ENCODE data around the gene SHLD1. TPM values are rescaled to one million over a fixed set of nuclear protein-coding genes. Genes with fewer than 3 reads are reported as not detected.

Gene SHLD1
- total RNA-seq, 1 experiment from 2014 or later: 6.7 TPM

DNA sequence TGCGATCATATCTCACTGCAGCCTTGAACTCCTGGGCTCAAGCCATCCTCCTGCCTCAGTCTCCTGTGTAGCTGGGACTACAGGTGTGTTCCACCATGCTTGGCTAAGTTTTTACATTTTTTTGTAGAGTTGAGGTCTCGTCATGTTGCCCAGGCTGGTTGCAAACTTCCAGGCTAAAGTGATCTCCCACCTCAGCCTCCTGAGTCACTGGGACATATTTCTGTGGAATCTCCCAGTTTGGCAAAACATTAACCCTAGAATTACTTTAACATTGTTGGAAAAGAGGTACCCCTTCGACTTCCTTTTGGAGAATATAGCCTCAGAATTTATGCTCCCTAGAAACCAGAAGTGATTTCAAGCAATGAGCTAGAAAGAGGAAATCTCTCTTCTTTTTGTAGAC, 57.2 kb downstream of the SHLD1 start:
- Histone ChIP-seq H2BK20ac (ENCODE audit: low read depth, low read length, poor library complexity, severe bottlenecking) (no peak overlapping the region), H3K56ac (ENCODE audit: insufficient read length, low read depth, low read length) (no peak overlapping the region), H3K27ac (ENCODE audit: insufficient read length, low read depth, low read length) (no peak overlapping the region), H2BK5ac (ENCODE audit: insufficient read length, low read length) (no peak overlapping the region), H2BK12ac (ENCODE audit: insufficient read length, low read depth, low read length) (no peak overlapping the region), H3K23ac (ENCODE audit: insufficient read length, low read depth, low read length) (no peak overlapping the region), H3K9ac (ENCODE audit: extremely low read depth, insufficient read length, low read length) (no peak overlapping the region), H3K79me1 (ENCODE audit: insufficient read depth, low read depth, low read length, poor library complexity, severe bottlenecking) (no peaks in the 10 kb centered on the region), H3K4me1 (ENCODE audit: insufficient read depth, low read length) (peaks cover 4% of the 10 kb centered on the region; the same call in 1 of the 2 replicates), H4K5ac (ENCODE audit: insufficient read length, low read depth, low read length) (no peak overlapping the region), H4K20me1 (ENCODE audit: control insufficient read depth, insufficient read depth, insufficient read length) (no peaks in the 10 kb centered on the region), H4K8ac (replicated peaks; ENCODE audit: insufficient read length, low read depth, low read length) (no peak overlapping the region), H3K14ac (ENCODE audit: insufficient read depth, low read length) (no peak overlapping the region), H3T11ph (ENCODE audit: low read length) (no peak overlapping the region), H3K23me2 (ENCODE audit: insufficient read length, low read depth, low read length, poor library complexity, severe bottlenecking) (no peaks in the 10 kb centered on the region), H2AFZ (ENCODE audit: low read length) (no peak overlapping the region), H3K18ac (ENCODE audit: insufficient read length, low read depth, low read length) (no peak overlapping the region), H3K4me2 (ENCODE audit: insufficient read depth, insufficient read length, low read length) (no peak overlapping the region), H2BK15ac (ENCODE audit: low read depth, low read length) (no peak overlapping the region; the same call in 1 of the 2 replicates), H4K91ac (ENCODE audit: insufficient read length, low read depth, low read length) (no peak overlapping the region), H3K27me3 (ENCODE audit: insufficient read depth, low read length) (no peaks in the 10 kb centered on the region), H3K4ac (ENCODE audit: low read depth, low read length) (no peak overlapping the region), H3K79me2 (ENCODE audit: insufficient read depth, low read length) (no peaks in the 10 kb centered on the region), H2BK120ac (ENCODE audit: low read depth, low read length, poor library complexity, severe bottlenecking) (no peak overlapping the region), H3K9me3 (ENCODE audit: control insufficient read depth, low read depth, low read length) (no peaks in the 10 kb centered on the region), H2AK5ac (ENCODE audit: insufficient read length, low read length) (no peak overlapping the region)
- Mint-ChIP-seq H3K4me3 (no peak overlapping the region), H3K36me3 (ENCODE audit: insufficient read depth in 1 of 3, low read depth in 3 of 3) (no peaks in the 10 kb centered on the region), H3K4me1 (peaks cover 16 to 21% of the 10 kb centered on the region in 2 experiments), H3K27me3 (ENCODE audit: low read depth) (no peaks in the 10 kb centered on the region), H3K9me3 (no peaks in the 10 kb centered on the region), H3K27ac (no peak overlapping the region; a peak in 1 of 7 replicates)
- WGBS (ENCODE audit: extremely low coverage, insufficient read length, low lambda C conversion rate): no CpG with 5 or more reads among the region's 3 CpGs
- DNase-seq: no peak
- TF ChIP-seq, protein P1, sequence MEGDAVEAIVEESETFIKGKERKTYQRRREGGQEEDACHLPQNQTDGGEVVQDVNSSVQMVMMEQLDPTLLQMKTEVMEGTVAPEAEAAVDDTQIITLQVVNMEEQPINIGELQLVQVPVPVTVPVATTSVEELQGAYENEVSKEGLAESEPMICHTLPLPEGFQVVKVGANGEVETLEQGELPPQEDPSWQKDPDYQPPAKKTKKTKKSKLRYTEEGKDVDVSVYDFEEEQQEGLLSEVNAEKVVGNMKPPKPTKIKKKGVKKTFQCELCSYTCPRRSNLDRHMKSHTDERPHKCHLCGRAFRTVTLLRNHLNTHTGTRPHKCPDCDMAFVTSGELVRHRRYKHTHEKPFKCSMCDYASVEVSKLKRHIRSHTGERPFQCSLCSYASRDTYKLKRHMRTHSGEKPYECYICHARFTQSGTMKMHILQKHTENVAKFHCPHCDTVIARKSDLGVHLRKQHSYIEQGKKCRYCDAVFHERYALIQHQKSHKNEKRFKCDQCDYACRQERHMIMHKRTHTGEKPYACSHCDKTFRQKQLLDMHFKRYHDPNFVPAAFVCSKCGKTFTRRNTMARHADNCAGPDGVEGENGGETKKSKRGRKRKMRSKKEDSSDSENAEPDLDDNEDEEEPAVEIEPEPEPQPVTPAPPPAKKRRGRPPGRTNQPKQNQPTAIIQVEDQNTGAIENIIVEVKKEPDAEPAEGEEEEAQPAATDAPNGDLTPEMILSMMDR (conservative IDR thresholded peaks at IDR 0.05): no peak

Data from H9 (cell line).